Measurements from ENCODE around the gene LGR4. TPM values are rescaled to one million over a fixed set of nuclear protein-coding genes. Genes with fewer than 3 reads are reported as not detected.

Gene LGR4
- total and polyA plus RNA-seq, 2 of the 4 experiments (the other 2 are of a cell fraction) = 2.9 to 6.8 TPM

- Histone ChIP-seq H4K8ac (ENCODE audit: low read depth in 2 of 2, low read length in 2 of 2) (no peak overlapping the region), H2BK120ac (ENCODE audit: low read depth, low read length) (no peak overlapping the region), H4K91ac (ENCODE audit: insufficient read depth, low read depth, low read length) (no peak overlapping the region), H3K23ac (ENCODE audit: low read depth, low read length) (no peak overlapping the region), H3K27ac (ENCODE audit: insufficient read depth, low read length) (no peak overlapping the region), H2BK20ac (ENCODE audit: low read depth, low read length) (no peak overlapping the region), H3K14ac (replicated peaks; ENCODE audit: low read depth, low read length) (no peak overlapping the region), H4K5ac (ENCODE audit: low read depth, low read length) (no peak overlapping the region), H2BK5ac (ENCODE audit: low read depth, low read length, poor library complexity, severe bottlenecking) (no peak overlapping the region), H2AFZ (replicated peaks; ENCODE audit: low read length, poor library complexity) (no peak overlapping the region), H3K9ac (ENCODE audit: low read depth, low read length) (no peak overlapping the region), H3K18ac (ENCODE audit: low read depth, low read length) (no peak overlapping the region), H3K4ac (ENCODE audit: low read depth, low read length) (no peak overlapping the region), H2BK15ac (ENCODE audit: low read depth, low read length) (no peak overlapping the region), H3K9me3 (ENCODE audit: control insufficient read depth, insufficient read depth, low read length) (no peaks in the 10 kb centered on the region), H3K4me1 (ENCODE audit: control insufficient read depth, insufficient read depth, low read length) (no peaks in the 10 kb centered on the region), H2AK5ac (ENCODE audit: low read depth, low read length) (no peak overlapping the region), H2AK9ac (replicated peaks; ENCODE audit: low read depth, low read length, poor library complexity) (no peak overlapping the region), H3K36me3 (ENCODE audit: control insufficient read depth, insufficient read depth, low read length) (no peaks in the 10 kb centered on the region), H3K56ac (ENCODE audit: extremely low read depth, insufficient read depth, low read length) (no peak overlapping the region), H3K27me3 (ENCODE audit: control insufficient read depth, insufficient read depth, low read length) (no peaks in the 10 kb centered on the region), H4K20me1 (ENCODE audit: insufficient read depth, low read length) (no peaks in the 10 kb centered on the region), H3K4me2 (ENCODE audit: low read depth, low read length) (no peak overlapping the region), H3K79me1 (ENCODE audit: low read depth in 1 of 2, low read length in 2 of 2) (no peaks in the 10 kb centered on the region), H3K4me3 (ENCODE audit: insufficient read depth, low read depth, low read length) (no peak overlapping the region), H3K9me1 (ENCODE audit: insufficient read depth, low read length) (no peaks in the 10 kb centered on the region)
- ChIA-PET CTCF (no interaction called here), POLR2A (ENCODE audit: unreplicated experiment) (no interaction called here)
- no peak for DNase-seq
- no TSS peak for BruUV-seq (replicated peaks)
- no peak for ATAC-seq (ENCODE audit: low read depth)
- in situ Hi-C loops (cut with MboI; ENCODE audit: low sequenced_read_pairs) = no loop called here
- WGBS, 2 experiments (ENCODE audit: extremely low coverage in 2 of 2, insufficient read length in 1 of 2) = no CpG with 5 or more reads among the region's 2 CpGs
- intact Hi-C loops (cut with micrococcal nuclease) = no loop called here
- dilution Hi-C loops (cut with HindIII; ENCODE audit: low sequenced_read_pairs, unreplicated experiment) = no loop called here
- TF ChIP-seq CTCF (conservative IDR thresholded peaks at IDR 0.05; ENCODE audit: low read depth, low read length) (no peak), NFE2L2 (IDR thresholded peaks at IDR 0.05; ENCODE audit: low read depth, low read length) (no peak), MAFK (IDR thresholded peaks at IDR 0.05; ENCODE audit: low read depth, low read length) (no peak), RAD21 (IDR thresholded peaks at IDR 0.05; ENCODE audit: low read length) (no peak), MAZ (IDR thresholded peaks at IDR 0.05; ENCODE audit: borderline replicate concordance, low read depth, low read length) (no peak), CEBPB (IDR thresholded peaks at IDR 0.05; ENCODE audit: low read depth, low read length) (no peak), FOS (IDR thresholded peaks at IDR 0.05; ENCODE audit: low read depth, low read length) (no peak), POLR2A (IDR thresholded peaks at IDR 0.05; ENCODE audit: low read depth, low read length) (no peak), RCOR1 (IDR thresholded peaks at IDR 0.05; ENCODE audit: insufficient replicate concordance, low read length) (no peak), SMC3 (IDR thresholded peaks at IDR 0.05; ENCODE audit: low read depth, low read length) (no peak), MXI1 (IDR thresholded peaks at IDR 0.05; ENCODE audit: borderline replicate concordance, low read depth, low read length) (no peak), BHLHE40 (IDR thresholded peaks at IDR 0.05; ENCODE audit: low read depth, low read length) (no peak), RFX5 (IDR thresholded peaks at IDR 0.05; ENCODE audit: low read depth, low read length) (no peak), USF2 (IDR thresholded peaks at IDR 0.05; ENCODE audit: low read depth, low read length) (no peak), CHD1 (IDR thresholded peaks at IDR 0.05; ENCODE audit: low read depth, low read length) (no peak)
- TF ChIP-seq, protein P1, sequence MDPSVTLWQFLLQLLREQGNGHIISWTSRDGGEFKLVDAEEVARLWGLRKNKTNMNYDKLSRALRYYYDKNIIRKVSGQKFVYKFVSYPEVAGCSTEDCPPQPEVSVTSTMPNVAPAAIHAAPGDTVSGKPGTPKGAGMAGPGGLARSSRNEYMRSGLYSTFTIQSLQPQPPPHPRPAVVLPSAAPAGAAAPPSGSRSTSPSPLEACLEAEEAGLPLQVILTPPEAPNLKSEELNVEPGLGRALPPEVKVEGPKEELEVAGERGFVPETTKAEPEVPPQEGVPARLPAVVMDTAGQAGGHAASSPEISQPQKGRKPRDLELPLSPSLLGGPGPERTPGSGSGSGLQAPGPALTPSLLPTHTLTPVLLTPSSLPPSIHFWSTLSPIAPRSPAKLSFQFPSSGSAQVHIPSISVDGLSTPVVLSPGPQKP (IDR thresholded peaks at IDR 0.05; ENCODE audit: borderline replicate concordance, low read depth, low read length) = no peak
Observed at GRCh38 chr11:27403195-27403594, 69.4 kb downstream of the LGR4 start.

All from IMR-90 (cell line).